IMR-90 (cell line): ENCODE measurements around the gene CCP110. TPM values are rescaled to one million over a fixed set of nuclear protein-coding genes. Genes with fewer than 3 reads are reported as not detected.

Experiments
- ATAC-seq: fragments of 200-7000 bp; cut with Tn5 transposase; 2 replicates; pipeline ENCODE4 v1.9.1; 2020; ENCODE audit warnings: low read depth, mild to moderate bottlenecking, moderate library complexity
- BruUV-seq: library from RNA; stranded (reverse); fragments of 400-500 nt; replicated peaks from 2 replicates; lab custom pipeline; 2021; lab: Mats Ljungman, UMichigan
- CTCF ChIA-PET: fragments of 300-600 bp; formaldehyde crosslinking; extraction: SDS; loops from one replicate; lab custom pipeline; 2021; ENCODE audit warnings: antibody characterized with exemption; lab: Yijun Ruan, JAX
- POLR2A ChIA-PET: fragments of 300-600 bp; sonication (Branson Sonifier 250); formaldehyde crosslinking; loops from one replicate; lab custom pipeline; 2022; ENCODE audit warnings: antibody characterized with exemption; ENCODE audit not compliant: unreplicated experiment; lab: Charles Lee
- DNase-seq: peaks from one replicate; pipeline ENCODE4 v3.0.0; 2013
- H2AFZ ChIP-seq: replicated peaks from 2 replicates; pipeline ENCODE3; 2013; ENCODE audit warnings: low read length, mild to moderate bottlenecking; ENCODE audit not compliant: poor library complexity
- H2AK5ac ChIP-seq: 2 replicates; pipeline ENCODE4 v1.6.1; 2013; ENCODE audit warnings: low read depth, low read length, inconsistent platforms
- H2AK9ac ChIP-seq: replicated peaks from 2 replicates; pipeline ENCODE3; 2013; ENCODE audit warnings: mild to moderate bottlenecking, low read depth, low read length, moderate library complexity; ENCODE audit not compliant: poor library complexity
- H2BK120ac ChIP-seq: 2 replicates; pipeline ENCODE4 v1.6.1; 2013; ENCODE audit warnings: low read depth, low read length, inconsistent platforms
- H2BK15ac ChIP-seq: 3 replicates; pipeline ENCODE4 v1.6.1; 2013; ENCODE audit warnings: low read depth, low read length, inconsistent platforms
- H2BK20ac ChIP-seq: 2 replicates; pipeline ENCODE4 v1.6.1; 2013; ENCODE audit warnings: low read depth, mild to moderate bottlenecking, inconsistent platforms, low read length, moderate library complexity
- H2BK5ac ChIP-seq: 2 replicates; pipeline ENCODE4 v1.6.1; 2013; ENCODE audit warnings: mild to moderate bottlenecking, low read depth, low read length, inconsistent platforms; ENCODE audit not compliant: poor library complexity, severe bottlenecking
- H3K14ac ChIP-seq: replicated peaks from 2 replicates; pipeline ENCODE4 v1.6.1; 2013; ENCODE audit warnings: low read depth, low read length, inconsistent platforms
- H3K18ac ChIP-seq: 2 replicates; pipeline ENCODE4 v1.6.1; 2013; ENCODE audit warnings: low read depth, low read length, control low read depth
- H3K23ac ChIP-seq: 2 replicates; pipeline ENCODE4 v1.6.1; 2013; ENCODE audit warnings: low read depth, low read length, inconsistent platforms
- H3K27ac ChIP-seq: 2 replicates; pipeline ENCODE4 v1.5.1; 2013; ENCODE audit warnings: mild to moderate bottlenecking, control low read depth, low read length; ENCODE audit not compliant: insufficient read depth
- H3K27me3 ChIP-seq: 2 replicates; pipeline ENCODE4 v1.6.1; 2013; ENCODE audit warnings: low read length; ENCODE audit not compliant: control insufficient read depth, insufficient read depth
- H3K36me3 ChIP-seq: 2 replicates; pipeline ENCODE4 v1.6.1; 2013; ENCODE audit warnings: low read length, mixed read lengths; ENCODE audit not compliant: control insufficient read depth, insufficient read depth
- H3K4ac ChIP-seq: 2 replicates; pipeline ENCODE4 v1.6.1; 2013; ENCODE audit warnings: low read depth, low read length, inconsistent platforms
- H3K4me1 ChIP-seq: 2 replicates; pipeline ENCODE4 v1.6.1; 2013; ENCODE audit warnings: low read length, mixed read lengths; ENCODE audit not compliant: control insufficient read depth, insufficient read depth
- H3K4me2 ChIP-seq: 2 replicates; pipeline ENCODE4 v1.6.1; 2013; ENCODE audit warnings: low read depth, mild to moderate bottlenecking, control low read depth, low read length, moderate library complexity
- H3K4me3 ChIP-seq: 2 replicates; pipeline ENCODE4 v1.5.1; 2013; ENCODE audit warnings: low read depth, mild to moderate bottlenecking, control low read depth, low read length, moderate library complexity; ENCODE audit not compliant: insufficient read depth
- H3K56ac ChIP-seq: 2 replicates; pipeline ENCODE4 v1.6.1; 2013; ENCODE audit warnings: low read length, inconsistent platforms; ENCODE audit not compliant: insufficient read depth; ENCODE audit errors: extremely low read depth
- H3K79me1 ChIP-seq, 2 experiments: 2 replicates each; pipeline ENCODE4 v1.6.1; 2013; ENCODE audit warnings: low read length in 2 of 2, inconsistent platforms in 1 of 2, low read depth in 1 of 2
- H3K9ac ChIP-seq: 2 replicates; pipeline ENCODE4 v1.6.1; 2013; ENCODE audit warnings: low read depth, low read length, control low read depth
- H3K9me1 ChIP-seq: 2 replicates; pipeline ENCODE4 v1.6.1; 2013; ENCODE audit warnings: low read length, inconsistent platforms; ENCODE audit not compliant: insufficient read depth
- H3K9me3 ChIP-seq: 2 replicates; pipeline ENCODE4 v1.6.1; 2013; ENCODE audit warnings: low read length; ENCODE audit not compliant: control insufficient read depth, insufficient read depth
- H4K20me1 ChIP-seq: 2 replicates; pipeline ENCODE4 v1.6.1; 2013; ENCODE audit warnings: low read length, inconsistent platforms; ENCODE audit not compliant: insufficient read depth
- H4K5ac ChIP-seq: 2 replicates; pipeline ENCODE4 v1.6.1; 2013; ENCODE audit warnings: mild to moderate bottlenecking, low read depth, low read length, control low read depth
- H4K8ac ChIP-seq, 2 experiments: 2 replicates each; pipeline ENCODE4 v1.6.1; 2013; ENCODE audit warnings: low read depth in 2 of 2, low read length in 2 of 2, control low read depth in 1 of 2, inconsistent platforms in 1 of 2
- H4K91ac ChIP-seq: 2 replicates; pipeline ENCODE4 v1.6.1; 2013; ENCODE audit warnings: low read depth, low read length, inconsistent platforms; ENCODE audit not compliant: insufficient read depth
- BHLHE40 ChIP-seq: fragments of 150-350 bp; IDR thresholded peaks from 2 replicates; pipeline ENCODE4 v1.6.1; 2016; ENCODE audit warnings: mild to moderate bottlenecking, low read depth, low read length
- CEBPB ChIP-seq: IDR thresholded peaks from 2 replicates; pipeline ENCODE4 v1.6.1; 2012; ENCODE audit warnings: low read depth, low read length, improper control_type of control experiment
- CHD1 ChIP-seq: IDR thresholded peaks from 2 replicates; pipeline ENCODE4 v1.6.1; 2012; ENCODE audit warnings: low read depth, low read length, improper control_type of control experiment
- ELK1 ChIP-seq: fragments of 150-350 bp; IDR thresholded peaks from 2 replicates; pipeline ENCODE4 v1.6.1; 2016; ENCODE audit warnings: low read depth, mild to moderate bottlenecking, low read length, moderate library complexity, borderline replicate concordance
- FOS ChIP-seq: fragments of 150-350 bp; IDR thresholded peaks from 2 replicates; pipeline ENCODE4 v1.6.1; 2016; ENCODE audit warnings: low read depth, low read length
- MAFK ChIP-seq: IDR thresholded peaks from 2 replicates; pipeline ENCODE4 v1.6.1; 2012; ENCODE audit warnings: low read depth, low read length, improper control_type of control experiment
- MAZ ChIP-seq: IDR thresholded peaks from 2 replicates; pipeline ENCODE4 v1.6.1; 2012; ENCODE audit warnings: low read depth, mild to moderate bottlenecking, low read length, improper control_type of control experiment, moderate library complexity, borderline replicate concordance
- MXI1 ChIP-seq: IDR thresholded peaks from 2 replicates; pipeline ENCODE4 v1.6.1; 2012; ENCODE audit warnings: low read depth, mild to moderate bottlenecking, low read length, moderate library complexity, borderline replicate concordance
- NFE2L2 ChIP-seq: fragments of 150-350 bp; IDR thresholded peaks from 2 replicates; pipeline ENCODE4 v1.6.1; 2016; ENCODE audit warnings: low read depth, mild to moderate bottlenecking, low read length
- POLR2A ChIP-seq: IDR thresholded peaks from 2 replicates; pipeline ENCODE4 v1.6.1; 2012; ENCODE audit warnings: mild to moderate bottlenecking, low read depth, low read length
- RAD21 ChIP-seq: IDR thresholded peaks from 2 replicates; pipeline ENCODE4 v1.6.1; 2012; ENCODE audit warnings: low read length, improper control_type of control experiment
- RCOR1 ChIP-seq: IDR thresholded peaks from 2 replicates; pipeline ENCODE4 v1.6.1; 2012; ENCODE audit warnings: mild to moderate bottlenecking, low read length, improper control_type of control experiment; ENCODE audit not compliant: insufficient replicate concordance
- RFX5 ChIP-seq: IDR thresholded peaks from 2 replicates; pipeline ENCODE4 v1.8.0; 2012; ENCODE audit warnings: low read depth, mild to moderate bottlenecking, low read length, moderate library complexity
- SMC3 ChIP-seq: fragments of 150-350 bp; IDR thresholded peaks from 2 replicates; pipeline ENCODE4 v1.6.1; 2016; ENCODE audit warnings: low read depth, mild to moderate bottlenecking, antibody characterized with exemption, low read length, moderate library complexity
- USF2 ChIP-seq: fragments of 150-350 bp; IDR thresholded peaks from 2 replicates; pipeline ENCODE4 v1.6.1; 2017; ENCODE audit warnings: mild to moderate bottlenecking, antibody characterized with exemption, low read length, low read depth
- WGBS, 2 experiments: methylation state at CpG; one replicate each; pipeline versions ENCODE4 v1.1.5 to v1.1.7; 2013; ENCODE audit warnings: missing lambda C conversion rate in 2 of 2; ENCODE audit not compliant: insufficient read length in 1 of 2; ENCODE audit errors: extremely low coverage in 2 of 2; 5-methylcytosine and 5-hydroxymethylcytosine counted together
- dilution Hi-C: fragments of 300-500 bp; cut with HindIII; formaldehyde crosslinking; loops from one replicate; pipeline ENCODE4 v1.14.3; 2018; ENCODE audit warnings: low sequenced_read_pairs; ENCODE audit not compliant: unreplicated experiment
- in situ Hi-C: fragments of 300-500 bp; cut with MboI; formaldehyde crosslinking; loops from 3 replicates; pipeline ENCODE4 v1.14.3; 2019; ENCODE audit warnings: low sequenced_read_pairs, inconsistent platforms, mixed read lengths
- intact Hi-C: fragments of 100-400 bp; cut with micrococcal nuclease; formaldehyde crosslinking; loops from 2 replicates; pipeline ENCODE4 v1.10.0; 2022
- polyA plus RNA-seq, 3 experiments: library from polyadenylated mRNA; depleted of rRNA; stranded (reverse); fragments of >200 nt; gene quantifications; 2 replicates each; pipeline ENCODE4 v1.2.3, GENCODE V29; 2012; ENCODE audit warnings: low replicate concordance in 1 of 3
- total RNA-seq: library from RNA; depleted of rRNA; stranded (reverse); fragments of >200 nt; gene quantifications from 2 replicates; pipeline ENCODE4 v1.2.3, GENCODE V29; 2012
- TF ChIP-seq, protein P1 (sequence below): conservative IDR thresholded peaks from 2 replicates; pipeline ENCODE4 v1.5.1; 2012; ENCODE audit warnings: mild to moderate bottlenecking, low read depth, low read length, improper control_type of control experiment

Gene CCP110
- total and polyA plus RNA-seq, 2 of the 4 experiments (the other 2 are of a cell fraction): 4.7 to 7.7 TPM

- Histone ChIP-seq H3K27me3 (no peaks in the 10 kb centered on the region), H2BK5ac (no peak overlapping the region), H2BK20ac (no peak overlapping the region), H4K8ac (no peak overlapping the region), H2BK15ac (no peak overlapping the region), H3K4me1 (no peaks in the 10 kb centered on the region), H3K14ac (no peak overlapping the region), H3K4ac (no peak overlapping the region), H2AK5ac (no peak overlapping the region), H4K91ac (no peak overlapping the region), H3K27ac (no peak overlapping the region), H3K9me1 (no peaks in the 10 kb centered on the region), H3K36me3 (peaks cover 38% of the 10 kb centered on the region), H2AK9ac (no peak overlapping the region), H4K20me1 (no peaks in the 10 kb centered on the region), H3K56ac (no peak overlapping the region), H3K79me1 (peaks cover 0 to 4% of the 10 kb centered on the region in 2 experiments; a peak in 1 of 4 replicates), H3K4me2 (no peak overlapping the region), H3K9me3 (no peaks in the 10 kb centered on the region), H3K9ac (no peak overlapping the region), H2BK120ac (no peak overlapping the region), H3K4me3 (no peak overlapping the region), H3K18ac (no peak overlapping the region), H2AFZ (no peak overlapping the region), H4K5ac (no peak overlapping the region), H3K23ac (no peak overlapping the region)
- ChIA-PET POLR2A (no interaction called here), CTCF (interaction anchor here (1.5 kb wide), 1 partner anchor 418 kb away, joined by 7 read pairs; no protein-coding TSS in a partner anchor)
- no peak for DNase-seq
- peak; percentile 40 for ATAC-seq
- dilution Hi-C loops: no loop called here
- intact Hi-C loops: loop anchor here (5.0 kb wide), 2 partner anchors 336 to 521 kb away; partner anchors contain the start of genes SYT17 and TMC7
- in situ Hi-C loops: loop anchor here (5.0 kb wide), 1 partner anchor 416 kb away; no protein-coding TSS in a partner anchor
- no TSS peak for BruUV-seq
- TF ChIP-seq POLR2A (no peak), CEBPB (no peak), RFX5 (no peak), MAFK (no peak), CHD1 (no peak), SMC3 (no peak), NFE2L2 (no peak), BHLHE40 (no peak), MXI1 (no peak), ELK1 (no peak), MAZ (no peak), RAD21 (no peak), USF2 (no peak), RCOR1 (no peak), FOS (no peak)
- TF ChIP-seq, protein P1, sequence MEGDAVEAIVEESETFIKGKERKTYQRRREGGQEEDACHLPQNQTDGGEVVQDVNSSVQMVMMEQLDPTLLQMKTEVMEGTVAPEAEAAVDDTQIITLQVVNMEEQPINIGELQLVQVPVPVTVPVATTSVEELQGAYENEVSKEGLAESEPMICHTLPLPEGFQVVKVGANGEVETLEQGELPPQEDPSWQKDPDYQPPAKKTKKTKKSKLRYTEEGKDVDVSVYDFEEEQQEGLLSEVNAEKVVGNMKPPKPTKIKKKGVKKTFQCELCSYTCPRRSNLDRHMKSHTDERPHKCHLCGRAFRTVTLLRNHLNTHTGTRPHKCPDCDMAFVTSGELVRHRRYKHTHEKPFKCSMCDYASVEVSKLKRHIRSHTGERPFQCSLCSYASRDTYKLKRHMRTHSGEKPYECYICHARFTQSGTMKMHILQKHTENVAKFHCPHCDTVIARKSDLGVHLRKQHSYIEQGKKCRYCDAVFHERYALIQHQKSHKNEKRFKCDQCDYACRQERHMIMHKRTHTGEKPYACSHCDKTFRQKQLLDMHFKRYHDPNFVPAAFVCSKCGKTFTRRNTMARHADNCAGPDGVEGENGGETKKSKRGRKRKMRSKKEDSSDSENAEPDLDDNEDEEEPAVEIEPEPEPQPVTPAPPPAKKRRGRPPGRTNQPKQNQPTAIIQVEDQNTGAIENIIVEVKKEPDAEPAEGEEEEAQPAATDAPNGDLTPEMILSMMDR: no peak
- WGBS, 2 experiments: 80% methylated on average over 1 of the region's 5 CpGs; no CpG with 5 or more reads in 1 of the 2 experiments
These were observed 20.2 kb upstream of the CCP110 start for GRCh38 chr16:19503461-19504075.
